OCI-LY3 (cell line): Measurements from ENCODE around the gene PTBP1.

Source experiments
- H2AFZ ChIP-seq: fragments of 200-600, 300-600 bp; shearing (Covaris generic); 2 replicates; pipeline ENCODE4 v1.6.0; 2014; ENCODE audit warnings: antibody characterized with exemption, low read depth, low read length
- H3K27ac ChIP-seq: fragments of 200-600, 300-600 bp; sonication (generic); 2 replicates; pipeline ENCODE4 v1.5.1; 2014; ENCODE audit warnings: mild to moderate bottlenecking, low read length, moderate library complexity, mixed read lengths
- H3K27me3 ChIP-seq: fragments of 200-600, 300-600 bp; sonication (generic); 2 replicates; pipeline ENCODE4 v1.6.1; 2014; ENCODE audit warnings: low read depth, low read length, mixed read lengths
- H3K36me3 ChIP-seq: fragments of 200-600, 300-600 bp; sonication (generic); replicated peaks from 2 replicates; pipeline ENCODE3; 2014; ENCODE audit warnings: low read depth, low read length, mixed read lengths
- H3K4me1 ChIP-seq: fragments of 300-600, 200-600 bp; sonication (generic); 2 replicates; pipeline ENCODE4 v1.6.1; 2014; ENCODE audit warnings: low read length, mixed read lengths
- H3K4me2 ChIP-seq: fragments of 200-600, 300-600 bp; sonication (generic); 2 replicates; pipeline ENCODE4 v1.6.1; 2014; ENCODE audit warnings: low read length, mixed read lengths
- H3K4me3 ChIP-seq: fragments of 300-600, 200-600 bp; sonication (generic); 2 replicates; pipeline ENCODE4 v1.5.1; 2014; ENCODE audit warnings: antibody characterized with exemption, mild to moderate bottlenecking, low read length, moderate library complexity
- H3K79me2 ChIP-seq: fragments of 300-600, 200-600 bp; shearing (Covaris generic); 2 replicates; pipeline ENCODE4 v1.6.1; 2014; ENCODE audit warnings: mild to moderate bottlenecking, low read length, mixed read lengths
- H3K9ac ChIP-seq: fragments of 300-600, 200-600 bp; shearing (Covaris generic); 2 replicates; pipeline ENCODE4 v1.6.0; 2014; ENCODE audit warnings: mild to moderate bottlenecking, low read length, moderate library complexity
- H3K9me3 ChIP-seq: fragments of 200-600, 300-600 bp; shearing (Covaris generic); 2 replicates; pipeline ENCODE4 v1.6.1; 2014; ENCODE audit warnings: low read length, mixed read lengths; ENCODE audit not compliant: insufficient read depth
- H4K20me1 ChIP-seq: fragments of 200-600, 300-600 bp; sonication (generic); 2 replicates; pipeline ENCODE4 v1.6.1; 2016; ENCODE audit warnings: low read length, mixed read lengths; ENCODE audit not compliant: insufficient read depth
- EZH2phosphoT487 ChIP-seq: fragments of 200-600 bp; shearing (Covaris generic); IDR thresholded peaks from 2 replicates; pipeline ENCODE4 v1.6.1; 2018; ENCODE audit warnings: antibody characterized with exemption, mixed run types, low read depth
- TF ChIP-seq, protein P1 (sequence below): fragments of 200-600, 300-600 bp; sonication (generic); IDR thresholded peaks from 2 replicates; pipeline ENCODE4 v1.5.1; 2014; ENCODE audit warnings: antibody characterized with exemption, low read length, low read depth

Gene PTBP1

DNA sequence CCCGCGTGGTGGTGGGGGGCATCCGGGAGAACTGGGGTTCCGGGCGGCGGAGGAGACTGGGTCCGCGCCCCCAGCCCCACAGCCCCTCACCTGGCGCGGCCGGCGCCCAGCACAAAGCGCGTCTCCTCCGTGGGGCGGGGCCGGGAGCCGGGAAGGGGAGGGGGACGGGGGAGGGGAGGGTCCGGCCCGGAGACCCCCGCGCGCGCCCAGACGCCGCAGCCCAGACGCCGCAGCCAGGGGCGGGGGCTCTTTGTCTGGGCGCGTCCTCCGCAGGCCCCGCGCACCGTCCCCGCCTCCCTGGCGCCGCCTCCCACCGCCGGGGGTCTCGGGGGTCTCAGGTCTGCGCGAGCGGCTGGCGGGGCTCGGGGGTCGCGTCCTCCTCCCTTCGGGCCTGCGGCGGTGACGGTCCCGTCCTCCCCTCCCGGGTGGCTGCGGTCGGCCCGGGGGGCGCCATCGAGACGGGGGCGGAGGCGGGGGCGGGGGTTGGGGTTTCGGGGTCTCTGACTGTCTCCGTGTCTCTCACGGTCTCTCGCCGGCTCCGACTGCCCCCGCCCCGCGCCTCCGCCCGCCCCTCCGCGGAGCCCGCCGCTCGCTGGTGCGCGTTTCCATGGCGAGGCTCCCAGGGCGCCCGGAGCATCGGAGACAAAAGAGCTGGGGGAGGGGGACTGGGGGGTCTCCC, 24.7 kb downstream of the PTBP1 start, which contains the start of gene PLPPR3:
TSS of gene PLPPR3 (minus strand) at position 131 of the 679 bp plus-strand sequence. CDS start 396 bp downstream, outside the sequence.
- Histone ChIP-seq H4K20me1 (no peaks in the 10 kb centered on the region), H3K4me3 (no peak within 1 kb of the TSS), H3K9ac (no peak within 1 kb of the TSS), H3K4me1 (no peaks in the 10 kb centered on the region), H3K9me3 (no peaks in the 10 kb centered on the region), H3K27me3 (no peaks in the 10 kb centered on the region), H3K79me2 (no peaks in the 10 kb centered on the region), H3K36me3 (no peaks in the 10 kb centered on the region), H3K27ac (no peak within 1 kb of the TSS), H2AFZ (no peak within 1 kb of the TSS), H3K4me2 (no peak within 1 kb of the TSS)
- no peak for TF ChIP-seq EZH2phosphoT487

DNA sequence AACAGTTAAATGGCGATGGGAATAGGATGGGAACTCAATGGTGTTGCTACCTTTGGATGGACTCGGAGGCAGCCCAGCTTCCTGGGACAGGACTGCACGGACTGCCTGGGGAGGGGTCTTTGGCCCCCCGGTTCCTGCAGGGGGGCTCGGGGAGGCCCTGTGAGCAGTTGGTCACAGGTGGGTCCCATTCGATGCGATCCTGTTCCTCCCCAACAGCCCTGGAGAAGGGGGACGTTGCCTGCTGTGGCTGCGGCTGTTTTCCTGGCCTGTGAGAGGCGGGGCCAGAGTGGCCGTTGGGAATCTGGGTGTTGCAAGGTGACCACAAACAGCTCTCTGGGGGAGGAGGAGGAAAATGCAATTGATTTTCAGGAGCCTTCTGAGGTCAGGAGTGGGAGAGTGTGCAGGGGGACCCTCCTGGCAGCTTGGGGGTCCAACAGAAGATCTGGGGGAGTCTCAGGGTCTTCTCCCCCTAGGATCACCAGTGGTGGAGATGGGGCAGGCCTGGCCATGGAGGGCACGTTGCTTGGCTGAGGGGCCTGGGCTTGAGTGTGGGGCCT, 26.4 kb downstream of the PTBP1 start:
- H3K9ac ChIP-seq: no peak overlapping the region
- no peak overlapping the region for H3K4me2 ChIP-seq
- H4K20me1 ChIP-seq: no peaks in the 10 kb centered on the region
- no peak overlapping the region for H3K4me3 ChIP-seq
- peaks cover 7% of the 10 kb centered on the region; the same call in 1 of the 2 replicates for H3K4me1 ChIP-seq
- no peaks in the 10 kb centered on the region for H3K79me2 ChIP-seq
- no peaks in the 10 kb centered on the region for H3K27me3 ChIP-seq
- no peaks in the 10 kb centered on the region for H3K36me3 ChIP-seq
- no peaks in the 10 kb centered on the region for H3K9me3 ChIP-seq
- no peak overlapping the region for H3K27ac ChIP-seq
- TF ChIP-seq, protein P1, sequence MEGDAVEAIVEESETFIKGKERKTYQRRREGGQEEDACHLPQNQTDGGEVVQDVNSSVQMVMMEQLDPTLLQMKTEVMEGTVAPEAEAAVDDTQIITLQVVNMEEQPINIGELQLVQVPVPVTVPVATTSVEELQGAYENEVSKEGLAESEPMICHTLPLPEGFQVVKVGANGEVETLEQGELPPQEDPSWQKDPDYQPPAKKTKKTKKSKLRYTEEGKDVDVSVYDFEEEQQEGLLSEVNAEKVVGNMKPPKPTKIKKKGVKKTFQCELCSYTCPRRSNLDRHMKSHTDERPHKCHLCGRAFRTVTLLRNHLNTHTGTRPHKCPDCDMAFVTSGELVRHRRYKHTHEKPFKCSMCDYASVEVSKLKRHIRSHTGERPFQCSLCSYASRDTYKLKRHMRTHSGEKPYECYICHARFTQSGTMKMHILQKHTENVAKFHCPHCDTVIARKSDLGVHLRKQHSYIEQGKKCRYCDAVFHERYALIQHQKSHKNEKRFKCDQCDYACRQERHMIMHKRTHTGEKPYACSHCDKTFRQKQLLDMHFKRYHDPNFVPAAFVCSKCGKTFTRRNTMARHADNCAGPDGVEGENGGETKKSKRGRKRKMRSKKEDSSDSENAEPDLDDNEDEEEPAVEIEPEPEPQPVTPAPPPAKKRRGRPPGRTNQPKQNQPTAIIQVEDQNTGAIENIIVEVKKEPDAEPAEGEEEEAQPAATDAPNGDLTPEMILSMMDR: no peak
- TF ChIP-seq EZH2phosphoT487: no peak
- H2AFZ ChIP-seq: no peak overlapping the region

DNA sequence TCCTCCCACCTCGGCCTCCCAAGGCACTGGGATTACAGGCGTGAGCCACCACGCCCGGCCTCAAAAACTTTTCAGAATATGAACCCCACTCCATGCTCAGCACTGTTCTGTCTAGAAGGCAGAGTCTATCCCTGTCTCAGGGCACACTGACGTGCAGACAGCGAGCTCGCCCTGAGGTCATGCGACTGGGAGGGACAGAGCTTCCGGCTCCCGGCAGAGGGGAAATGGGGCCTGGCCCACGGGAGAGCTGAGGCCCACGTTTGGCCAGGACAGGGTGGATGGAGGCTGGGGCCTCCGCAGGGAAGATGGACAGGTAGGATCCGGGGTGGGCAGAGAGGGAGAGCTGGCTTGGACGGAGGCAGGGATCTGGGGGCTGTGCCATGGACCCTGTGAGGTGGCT, 27.6 kb downstream of the PTBP1 start:
- Histone ChIP-seq H3K27ac (no peak overlapping the region), H3K9ac (no peak overlapping the region)

DNA sequence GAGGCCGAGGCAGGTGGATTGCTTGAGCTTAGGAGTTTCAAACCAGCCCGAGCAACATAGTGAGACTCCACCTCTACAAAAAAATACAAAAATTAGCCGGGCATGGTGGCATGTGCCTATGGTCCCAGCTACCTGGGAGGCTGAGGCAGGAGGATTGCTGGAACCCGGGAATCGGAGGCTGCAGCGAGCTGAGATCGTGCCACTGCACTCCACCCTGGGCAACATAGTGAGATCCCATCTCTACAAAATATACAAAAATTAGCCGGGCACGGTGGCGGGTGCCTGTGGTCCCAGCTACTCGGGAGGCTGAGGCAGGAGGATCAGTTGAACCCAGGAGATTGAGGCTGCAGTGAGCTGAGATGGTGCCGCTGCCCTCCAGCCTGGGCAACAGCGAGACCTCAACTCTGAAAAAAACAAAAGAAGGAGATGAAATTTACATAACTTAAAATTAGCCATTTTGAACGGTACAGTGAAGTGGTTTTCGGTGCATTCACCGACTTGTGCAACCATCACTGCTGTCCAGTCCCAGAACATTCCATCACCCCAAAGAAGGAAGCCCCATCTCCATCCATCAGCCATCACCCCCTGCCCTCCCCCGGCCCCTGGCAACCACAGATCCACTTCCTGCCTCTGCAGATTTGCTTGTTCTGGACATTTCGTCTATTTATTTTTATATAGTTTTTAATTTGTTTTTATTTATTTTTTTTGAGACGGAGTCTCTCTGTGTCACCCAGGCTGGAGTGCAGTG, 28.8 kb downstream of the PTBP1 start:
- no peak overlapping the region for H3K4me3 ChIP-seq
- no peak overlapping the region for H3K9ac ChIP-seq
- no peaks in the 10 kb centered on the region for H3K36me3 ChIP-seq
- H3K27ac ChIP-seq: no peak overlapping the region
- H3K79me2 ChIP-seq: no peaks in the 10 kb centered on the region
- no peak for TF ChIP-seq EZH2phosphoT487
- TF ChIP-seq, protein P1: no peak
- H4K20me1 ChIP-seq: no peaks in the 10 kb centered on the region
- no peak overlapping the region for H2AFZ ChIP-seq
- peaks cover 9% of the 10 kb centered on the region; the same call in 1 of the 2 replicates for H3K27me3 ChIP-seq
- H3K4me2 ChIP-seq: no peak overlapping the region
- no peaks in the 10 kb centered on the region for H3K9me3 ChIP-seq
- H3K4me1 ChIP-seq: peaks cover 18% of the 10 kb centered on the region

More for the DNA sequence above, 27.6 kb downstream of the PTBP1 start:
- Histone ChIP-seq H3K4me2 (no peak overlapping the region), H3K36me3 (no peaks in the 10 kb centered on the region), H3K27me3 (peaks cover 3% of the 10 kb centered on the region; the same call in 1 of the 2 replicates), H3K4me3 (no peak overlapping the region), H3K4me1 (peaks cover 16% of the 10 kb centered on the region), H3K9me3 (no peaks in the 10 kb centered on the region), H4K20me1 (no peaks in the 10 kb centered on the region), H2AFZ (no peak overlapping the region), H3K79me2 (no peaks in the 10 kb centered on the region)
- TF ChIP-seq EZH2phosphoT487: no peak
- TF ChIP-seq, protein P1: no peak
